SH-SY5Y (cell line): ENCODE data around the gene SKAP1.

Experiments used
- GATA2 ChIP-seq: IDR thresholded peaks from 2 replicates; pipeline ENCODE4 v1.6.1; 2011; ENCODE audit warnings: mild to moderate bottlenecking, low read depth, low read length
- GATA3 ChIP-seq: IDR thresholded peaks from 2 replicates; pipeline ENCODE4 v1.6.1; 2011; ENCODE audit warnings: low read depth, mild to moderate bottlenecking, low read length, moderate library complexity

- no peak for TF ChIP-seq GATA2
- no peak for TF ChIP-seq GATA3
Measured at GRCh38 chr17:48211011-48211410, 219.0 kb downstream of the SKAP1 start.
